GM19240 (cell line): ENCODE measurements around the gene TP53RK.

ENCODE experiments used
- DNase-seq: peaks from one replicate; pipeline ENCODE4 v3.0.0; 2011; ENCODE audit warnings: low spot score; ENCODE audit not compliant: insufficient read length

Gene TP53RK

DNA sequence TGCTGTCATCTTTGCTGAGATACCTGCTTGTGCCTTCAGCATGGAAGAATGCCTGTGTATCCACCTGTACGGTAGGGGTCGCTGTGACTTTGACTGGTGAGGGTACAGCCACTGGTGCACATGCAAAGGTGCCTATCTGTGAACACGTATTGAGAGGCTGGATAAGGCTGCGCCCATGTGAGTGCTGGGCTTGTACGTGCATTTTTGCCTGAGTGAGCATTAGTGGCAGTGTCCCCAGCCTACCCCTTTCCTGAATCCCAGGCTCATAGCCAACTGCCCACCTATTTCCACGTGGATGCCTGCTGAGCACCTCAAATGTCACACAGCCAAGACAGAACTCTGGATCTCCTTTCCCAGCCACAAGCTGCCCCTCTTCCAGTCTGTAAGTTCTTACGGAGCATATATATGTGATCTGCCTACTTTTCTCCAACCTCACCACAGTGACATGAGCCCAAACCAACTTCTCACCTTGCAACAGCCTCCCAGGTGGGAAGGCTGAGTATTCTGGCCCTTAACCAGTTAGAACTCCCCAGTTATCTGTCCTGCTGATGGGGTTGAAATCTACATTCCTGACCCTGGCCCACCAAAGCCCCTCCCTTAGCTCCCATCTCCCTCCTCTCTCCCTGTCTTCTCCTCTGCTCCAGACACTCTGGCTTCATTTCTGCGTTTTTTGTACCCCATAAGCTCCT is 19.1 kb upstream of the TP53RK start:
- no peak for DNase-seq

DNA sequence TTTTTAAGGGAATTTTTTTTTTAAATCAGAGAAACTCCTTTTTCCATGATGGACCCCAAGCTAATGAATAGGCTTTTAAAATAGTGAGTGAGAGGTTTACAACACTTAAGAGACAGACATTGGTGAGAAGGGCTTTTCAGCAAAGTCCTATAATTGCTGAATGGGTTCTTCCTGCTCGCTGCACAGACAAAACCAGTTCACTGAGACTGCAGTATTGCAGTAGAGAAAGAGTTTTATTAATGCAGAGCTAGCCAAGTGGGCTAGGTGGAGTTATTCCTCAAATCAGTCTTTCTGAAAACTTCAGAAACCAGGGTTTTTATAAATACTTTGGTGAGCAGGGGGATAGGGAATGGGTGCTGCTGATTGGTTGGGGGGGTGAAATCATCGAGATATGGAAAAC is 17.0 kb upstream of the TP53RK start:
- DNase-seq = no peak

DNA sequence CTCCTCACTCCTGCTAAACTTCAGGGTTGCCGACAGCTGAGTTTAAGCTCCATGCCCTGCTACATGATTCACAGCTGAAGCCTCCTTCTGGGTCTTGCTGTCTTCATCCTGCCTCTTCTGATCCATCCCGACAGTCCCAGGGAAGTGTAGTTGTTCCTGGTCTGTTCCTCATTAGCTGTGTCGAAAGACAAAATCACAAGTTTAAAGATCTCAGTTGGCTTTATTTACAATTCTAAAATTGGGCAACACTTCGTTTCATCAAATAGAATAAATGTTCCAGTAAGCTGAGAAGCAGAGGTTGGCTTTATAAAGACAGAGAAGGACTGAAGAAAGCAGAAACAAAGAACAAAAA is 16.1 kb upstream of the TP53RK start:
- DNase-seq = no peak

DNA sequence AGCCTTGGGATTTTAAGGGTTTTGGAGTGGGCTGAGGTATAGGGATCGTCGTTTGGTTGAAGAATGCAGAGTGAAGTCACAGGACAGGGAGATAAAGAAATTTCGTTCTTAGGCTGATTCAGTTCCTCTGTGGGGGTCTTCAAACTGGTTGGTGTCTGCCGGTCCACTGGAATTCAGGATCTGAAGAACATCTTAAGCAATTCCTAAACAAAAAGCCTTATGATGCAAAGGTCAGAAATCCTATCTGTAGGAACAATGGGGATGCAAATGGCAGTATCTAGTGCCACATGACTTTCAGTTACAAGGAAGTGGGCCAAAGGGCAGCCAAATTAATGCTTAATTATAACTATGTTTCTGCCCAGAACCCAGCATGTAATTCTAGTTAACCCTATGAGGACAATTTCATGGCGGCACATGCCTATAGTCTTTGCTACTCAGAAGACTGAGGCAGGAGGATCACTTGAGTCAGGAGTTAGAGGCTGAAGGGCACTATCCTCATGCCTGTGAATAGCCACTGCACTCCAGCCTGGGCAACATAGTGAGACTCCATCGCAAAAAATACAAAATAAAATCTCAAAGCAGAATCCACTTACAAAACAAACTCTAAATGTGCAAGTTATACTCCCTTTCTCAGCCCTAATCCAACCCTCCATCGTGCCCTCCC is 15.6 kb upstream of the TP53RK start:
- no peak for DNase-seq

DNA sequence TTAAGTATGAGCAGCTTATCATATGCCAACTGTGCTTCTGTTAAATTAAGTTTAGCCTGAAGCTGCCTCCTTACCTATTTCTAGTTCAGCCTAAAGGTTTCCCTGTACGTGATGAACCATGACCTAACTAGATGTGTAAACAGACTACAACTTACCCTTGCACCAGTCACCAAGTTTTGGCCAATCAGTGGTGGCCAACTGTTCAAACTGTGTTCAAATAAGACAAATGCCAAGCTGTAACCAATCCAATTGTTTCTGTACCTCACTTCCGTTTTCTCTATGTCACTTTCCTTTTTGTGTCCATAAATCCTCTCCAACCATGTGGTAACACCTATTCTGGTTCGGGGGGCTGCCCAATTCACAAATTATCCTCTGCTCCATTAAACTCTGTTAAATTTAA is 14.2 kb upstream of the TP53RK start:
- no peak for DNase-seq

DNA sequence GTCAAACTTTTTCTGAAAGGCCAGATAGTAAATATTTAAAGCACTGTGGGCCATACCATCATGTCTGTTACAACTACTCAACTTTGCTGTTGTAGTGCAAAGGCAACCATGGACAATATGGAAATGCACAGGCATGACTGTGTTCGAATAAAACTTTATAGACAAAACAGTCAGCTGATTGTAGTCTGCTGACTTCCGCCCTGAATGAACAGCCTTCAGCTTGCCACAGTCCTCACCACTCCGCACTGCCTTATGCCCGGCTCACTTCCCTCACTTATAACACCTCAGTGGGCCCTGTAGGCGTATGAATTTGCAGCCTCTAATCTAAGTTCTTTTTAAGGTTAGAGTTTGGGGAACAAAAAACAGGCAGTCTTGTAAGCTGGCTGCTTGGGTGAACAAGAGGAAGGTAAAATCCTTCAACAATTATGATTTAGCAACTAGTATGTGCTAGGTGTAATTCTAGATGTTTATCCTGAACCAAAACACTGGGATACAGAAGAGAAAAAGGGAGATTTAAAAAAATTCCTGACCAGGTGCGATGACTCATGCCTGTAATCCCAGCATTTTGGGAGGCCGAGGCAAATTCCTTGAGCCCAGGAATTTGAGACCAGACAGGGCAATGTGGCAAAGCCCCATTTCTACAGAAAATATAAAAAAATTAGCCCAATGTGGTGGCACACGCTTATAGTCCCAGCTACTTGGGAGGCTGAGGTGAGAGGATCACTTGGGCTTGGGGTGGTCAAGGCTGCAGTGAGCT is 13.4 kb upstream of the TP53RK start:
- no peak for DNase-seq

DNA sequence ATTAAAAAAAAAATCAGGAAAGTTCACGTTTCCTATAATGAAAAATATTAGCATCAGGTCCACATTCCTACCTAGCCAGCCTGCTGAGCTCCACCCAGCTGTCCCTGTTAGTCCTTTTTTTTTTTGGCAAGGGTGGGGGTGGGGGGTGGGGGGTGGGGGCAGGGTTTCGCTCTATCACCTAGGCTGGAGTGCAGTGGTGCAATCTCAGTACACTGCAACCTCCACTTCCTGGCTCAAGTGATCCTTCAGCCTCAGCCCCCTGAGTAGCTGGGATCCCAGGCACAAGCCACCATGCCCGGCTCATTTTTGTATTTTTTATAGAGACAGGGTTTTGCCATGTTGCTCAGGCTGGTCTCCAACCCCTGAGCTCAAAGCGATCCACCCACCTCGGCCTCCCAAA is 12.7 kb upstream of the TP53RK start:
- no peak for DNase-seq

DNA sequence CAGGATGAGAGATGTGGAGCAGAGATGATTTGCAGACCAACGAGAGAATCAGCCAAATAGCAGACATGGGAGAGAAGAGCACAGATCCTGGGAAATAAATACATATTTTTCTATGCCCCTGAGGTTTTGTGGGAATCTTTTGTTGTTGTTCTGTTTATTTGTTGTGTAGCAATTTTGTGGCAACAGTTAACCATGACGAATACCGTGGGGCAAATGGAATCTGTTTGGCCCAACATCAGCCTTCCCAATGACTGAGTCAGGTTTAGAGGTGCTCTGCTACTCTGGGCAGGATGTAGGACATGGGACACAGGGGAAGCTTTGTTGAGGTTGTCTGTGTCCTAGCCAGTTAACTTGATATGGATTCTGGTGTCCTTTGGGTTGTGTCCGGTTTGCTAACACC is 12.3 kb upstream of the TP53RK start:
- no peak for DNase-seq

DNA sequence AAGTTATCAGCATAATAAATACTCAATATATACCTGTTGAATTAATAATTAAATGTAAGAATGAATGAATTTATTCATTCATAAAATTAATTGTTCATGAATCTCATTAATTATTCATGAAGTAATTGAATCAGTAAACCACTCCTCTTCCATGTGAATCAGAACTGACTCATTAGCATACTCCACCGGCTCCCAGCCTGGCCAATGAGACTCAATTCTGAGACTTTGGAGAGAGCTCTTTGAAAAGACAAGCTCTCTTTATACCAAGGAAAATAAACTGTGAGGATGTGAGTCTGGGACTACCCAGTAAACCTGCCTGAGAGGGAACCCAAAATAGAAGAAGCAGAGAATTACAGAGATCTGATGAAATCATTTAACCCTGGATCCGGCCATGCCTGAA is 11.8 kb upstream of the TP53RK start:
- DNase-seq = no peak

DNA sequence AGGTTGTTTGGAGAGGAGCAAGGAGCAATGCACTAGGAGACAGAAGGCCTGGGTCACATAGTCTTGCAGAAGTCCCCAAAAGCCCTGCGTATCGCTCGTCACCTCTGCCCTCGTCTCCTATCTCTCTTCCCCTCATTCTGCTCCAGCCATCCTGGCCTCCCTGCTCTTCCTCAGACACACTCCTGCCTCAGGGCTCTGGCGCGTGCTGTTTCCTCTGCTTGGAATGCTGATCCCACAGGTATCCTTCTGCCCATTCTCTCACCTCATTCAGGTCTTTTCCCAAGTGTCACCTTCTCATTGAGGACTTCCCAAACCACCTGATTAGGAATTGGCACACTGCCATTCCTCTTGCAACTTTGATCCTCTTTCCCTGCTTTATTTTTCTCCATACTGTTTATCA is 11.2 kb upstream of the TP53RK start:
- DNase-seq = no peak

DNA sequence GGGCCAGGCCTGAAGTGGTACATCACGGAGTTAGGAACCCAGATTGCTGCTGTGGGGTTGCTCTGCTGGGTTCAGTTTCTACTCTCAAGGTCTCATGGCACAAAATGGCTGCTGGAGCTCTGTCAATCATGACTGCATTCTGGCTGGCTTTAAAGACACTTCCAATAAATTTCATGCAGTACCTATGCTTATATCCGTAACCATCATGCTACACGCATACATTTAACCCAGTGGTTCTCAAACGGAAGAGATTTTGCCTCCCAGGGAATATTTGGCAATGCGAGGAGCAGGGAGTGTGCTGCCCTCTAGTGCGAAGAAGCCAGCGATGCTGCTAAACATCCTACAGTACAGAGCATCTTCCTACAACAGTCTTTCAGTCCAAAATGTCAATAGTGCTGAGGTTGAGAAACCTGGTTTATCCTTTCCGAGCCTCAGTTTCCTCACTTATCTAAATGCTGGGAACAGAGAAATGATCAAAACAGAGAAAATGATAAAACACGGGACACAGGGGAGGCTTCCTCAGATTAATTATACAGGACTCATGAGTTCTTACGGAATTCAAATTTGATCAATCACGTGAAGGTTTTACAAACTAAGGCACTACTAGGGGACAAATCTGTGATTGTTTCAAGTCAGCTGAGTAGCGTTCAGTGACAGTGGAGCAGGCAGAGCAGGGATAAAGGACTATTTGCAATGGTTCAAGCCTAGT is 10.6 kb upstream of the TP53RK start:
- DNase-seq = no peak

DNA sequence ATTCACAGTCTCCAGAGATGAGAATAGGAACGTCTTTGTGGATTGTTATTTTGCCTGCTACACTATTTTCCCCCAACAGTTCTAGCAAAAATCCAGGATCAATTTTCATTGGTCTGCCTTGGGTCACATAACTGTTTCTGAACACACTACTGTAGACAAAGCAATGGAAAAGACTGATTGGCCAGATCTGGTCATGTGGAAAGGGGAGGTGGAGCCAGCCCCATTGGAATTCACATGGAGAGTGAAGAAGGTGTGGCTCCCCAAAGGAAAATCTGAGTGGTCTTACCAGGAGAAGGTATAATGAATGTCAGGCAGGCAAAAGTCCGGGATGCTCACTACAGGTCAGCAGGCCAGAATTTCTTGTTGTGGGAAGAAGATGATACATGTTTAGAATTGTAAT is 9.5 kb upstream of the TP53RK start:
- DNase-seq = no peak

DNA sequence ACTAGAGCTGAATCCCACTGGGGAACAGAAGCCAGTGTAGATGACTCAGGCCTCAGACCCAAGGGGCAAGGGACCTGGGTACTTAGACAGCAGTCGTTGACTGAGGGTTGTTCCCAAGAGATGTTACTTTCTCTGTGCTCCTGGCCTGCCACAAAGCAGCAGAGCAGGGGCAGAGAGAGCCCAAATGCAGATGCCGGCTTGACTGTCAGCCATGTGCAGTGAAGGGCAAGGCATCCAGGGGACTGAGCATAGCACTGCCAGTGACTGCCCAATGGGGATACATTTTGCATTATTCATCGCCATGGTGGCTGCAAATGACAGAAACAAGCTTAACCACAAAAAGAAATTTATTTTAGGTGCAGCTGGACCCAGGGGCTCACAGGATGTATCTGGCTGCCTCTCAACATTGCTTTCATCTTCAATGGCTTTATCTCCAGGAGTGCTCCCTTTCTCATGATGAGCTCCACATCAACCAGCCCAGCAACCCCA is 7.6 kb upstream of the TP53RK start:
- no peak for DNase-seq

DNA sequence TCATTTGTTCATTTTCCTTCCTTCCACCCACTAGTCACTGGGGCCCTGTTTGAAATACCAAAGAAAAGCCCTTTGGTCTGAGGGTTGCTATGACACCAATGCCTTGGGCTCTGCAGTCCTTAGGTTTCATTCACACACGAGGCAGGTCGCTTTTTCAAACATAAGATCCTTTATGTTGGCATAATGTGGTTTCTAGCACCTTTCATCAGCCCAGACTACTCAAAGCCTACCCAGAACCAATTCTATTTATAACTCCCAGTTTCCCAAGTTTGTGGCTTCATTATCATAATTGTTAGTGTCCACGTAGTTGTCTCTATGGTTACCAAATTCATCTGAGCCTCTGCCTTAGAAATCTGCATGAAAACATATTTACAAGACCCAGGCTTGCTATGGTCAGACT is 6.6 kb upstream of the TP53RK start:
- DNase-seq = no peak

DNA sequence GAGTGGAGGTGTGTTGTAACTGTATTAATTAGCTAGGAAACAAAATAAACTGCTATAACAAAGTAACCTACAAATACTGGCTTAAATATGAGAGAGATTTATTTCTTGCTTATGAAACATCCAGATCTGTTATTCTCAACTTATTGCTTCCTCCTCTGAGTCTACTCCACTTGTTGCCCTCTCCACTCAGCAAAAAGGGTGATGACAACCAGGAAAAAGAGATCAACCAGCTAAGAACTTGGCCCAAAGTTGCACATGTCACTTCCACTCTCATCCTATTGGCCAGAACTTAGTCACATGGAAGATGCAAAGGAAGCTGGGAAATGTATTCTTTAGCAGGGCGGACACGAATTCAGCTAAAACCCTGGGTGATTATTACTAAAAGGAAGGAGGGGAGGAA is 5.2 kb upstream of the TP53RK start:
- no peak for DNase-seq

DNA sequence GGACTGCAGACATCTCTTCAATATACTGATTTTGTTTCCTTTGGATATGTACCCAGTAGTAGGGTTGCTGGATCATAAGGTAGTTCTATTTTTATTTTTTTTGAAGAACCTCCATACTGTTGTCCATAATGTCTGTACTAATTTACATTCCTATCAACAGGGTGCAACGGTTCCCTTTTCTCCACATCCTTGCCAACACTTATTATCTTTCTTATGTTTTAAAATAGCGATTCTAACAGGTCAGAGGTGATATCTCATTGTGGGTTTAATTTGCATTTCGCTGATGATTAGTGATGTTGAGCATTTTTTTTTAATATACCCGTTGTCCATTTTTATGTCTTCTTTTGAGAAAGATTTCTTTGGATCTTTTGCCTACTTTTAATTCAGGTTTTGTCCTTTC is 2.0 kb upstream of the TP53RK start:
- no peak for DNase-seq

DNA sequence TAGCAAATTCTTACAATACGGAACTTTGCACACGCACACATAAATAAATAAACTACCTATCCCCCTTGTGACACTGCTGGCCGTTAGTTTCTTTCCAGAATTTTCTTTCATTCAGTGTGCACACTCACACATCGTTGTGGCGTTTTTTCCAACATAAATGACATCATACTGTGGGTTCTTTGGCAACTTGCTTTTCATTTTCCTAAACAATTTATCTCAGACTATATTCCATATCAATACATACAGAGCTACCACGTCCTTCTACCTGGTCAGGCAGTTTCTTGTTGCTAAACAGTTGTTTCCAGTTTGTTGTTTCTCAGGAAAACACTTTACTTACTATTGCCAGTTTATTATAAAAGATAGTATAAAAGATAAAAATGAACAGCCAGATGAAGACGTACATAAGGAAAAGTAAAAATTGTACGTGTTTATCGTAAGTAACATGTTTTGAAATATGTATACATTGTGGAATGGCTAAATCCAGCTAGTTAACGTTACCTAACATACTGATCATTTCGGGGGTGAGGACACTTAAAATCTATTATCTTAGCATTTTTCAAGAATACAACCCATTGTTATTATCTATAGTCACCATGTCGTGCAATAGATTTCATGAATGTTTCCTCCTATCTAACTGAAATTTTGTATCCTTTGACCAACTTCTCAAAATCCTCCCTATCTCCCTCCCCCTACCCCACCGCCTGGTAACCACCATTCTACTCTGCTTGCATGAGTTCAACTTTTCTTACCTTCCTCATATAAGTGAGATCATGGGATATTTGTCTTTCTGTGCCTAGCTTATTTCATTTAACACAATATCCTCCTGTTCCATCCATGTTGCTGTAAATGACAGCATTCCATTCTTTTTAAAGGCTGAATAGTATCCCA is 1.2 kb upstream of the TP53RK start:
- no peak for DNase-seq

DNA sequence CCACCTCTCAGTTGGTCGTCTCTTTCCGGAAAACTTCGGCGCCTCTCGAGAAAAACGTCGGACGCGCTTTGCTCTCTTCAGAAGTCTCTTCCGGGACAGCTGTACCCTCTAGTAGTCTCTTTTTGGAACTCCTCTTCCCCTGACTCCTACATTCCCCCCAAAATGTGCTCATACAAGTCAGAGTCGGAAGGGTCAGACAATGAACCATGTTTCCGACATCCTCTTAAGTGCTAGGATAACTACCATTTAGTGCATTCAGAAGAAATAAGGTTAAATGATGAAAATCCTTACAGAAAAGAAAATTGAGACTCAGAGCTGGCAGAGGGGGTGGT is 476 bp upstream of the TP53RK start:
- no peak for DNase-seq

DNA sequence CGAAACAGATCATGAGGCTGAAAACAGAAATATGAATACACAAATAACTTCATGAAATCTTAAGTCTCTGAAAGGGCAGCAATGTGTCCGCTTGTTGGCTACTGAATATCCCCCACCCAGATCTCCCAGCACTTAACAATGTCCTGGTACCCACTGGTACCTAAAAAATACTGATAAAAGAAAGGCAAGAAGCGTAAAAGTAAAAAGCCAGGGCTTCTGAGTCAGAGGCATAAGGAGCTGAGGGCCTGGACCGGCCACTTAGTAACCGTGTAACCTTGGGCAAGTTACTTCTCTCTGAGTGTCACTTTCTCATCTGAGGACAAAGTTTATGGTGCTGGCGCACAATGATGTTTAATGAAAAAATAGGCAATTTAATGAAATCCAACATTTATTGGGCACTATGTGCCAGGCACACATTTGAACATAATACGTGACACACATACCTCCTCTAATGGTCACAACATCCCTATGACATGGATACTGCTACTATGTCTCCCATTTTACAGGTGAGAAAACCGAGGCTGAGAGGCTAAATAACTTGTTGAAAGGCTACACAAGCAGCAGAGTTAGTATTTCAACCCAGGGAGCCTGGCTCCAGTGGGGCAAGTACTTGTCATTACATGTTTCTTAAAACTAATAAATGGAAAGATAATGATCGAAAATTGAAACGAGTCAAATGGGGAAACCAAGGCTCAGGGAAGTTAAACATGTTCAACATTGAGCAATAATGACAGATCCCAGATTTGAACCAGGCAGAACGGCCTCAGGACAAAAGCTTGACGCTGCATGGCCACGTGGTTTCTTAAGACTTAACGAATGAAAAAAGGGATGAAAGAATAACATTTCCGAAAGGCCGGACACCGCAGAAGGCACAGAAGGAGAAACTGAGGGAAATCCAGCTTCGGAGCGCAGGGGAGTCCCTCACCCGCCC is 828 bp downstream of the TP53RK start:
- no peak for DNase-seq
